A549 (cell line): Measurements from ENCODE around the gene SPSB3. TPM values are rescaled to one million over a fixed set of nuclear protein-coding genes. Genes with fewer than 3 reads are reported as not detected.

Experiments used
- ATAC-seq, 2 experiments: fragments of 200-7000 bp in 1 of 2; fragments of >200 bp in 1 of 2; cut with Nextera tagmentation in 1 of 2; cut with Tn5 transposase in 1 of 2; 3 replicates each; pipeline versions ENCODE4 v1.8.0 to v1.9.1; 2018 to 2020; ENCODE audit warnings: mild to moderate bottlenecking in 1 of 2, moderate library complexity in 1 of 2
- CTCF ChIA-PET: fragments of 300-600 bp; sonication (Branson Sonifier 250); formaldehyde crosslinking; extraction: SDS; loops from one replicate; lab custom pipeline; 2021; ENCODE audit warnings: antibody characterized with exemption, inconsistent platforms; lab: Yijun Ruan, JAX
- POLR2A ChIA-PET: fragments of 350-600 bp; formaldehyde crosslinking; extraction: SDS; loops from one replicate; lab custom pipeline; 2021; ENCODE audit warnings: antibody characterized with exemption, inconsistent platforms; lab: Yijun Ruan, JAX
- DNase-seq, 2 experiments: peaks; one replicate each; pipeline versions ENCODE4 v3.0.0 to v3.0.0-alpha.2; 2011 to 2016; ENCODE audit warnings: low read depth in 1 of 2, low spot score in 1 of 2
- FAIRE-seq: peaks from 2 replicates; lab custom pipeline; 2011; peaks lifted over from hg19 to GRCh38; lab: Jason Lieb, UNC
- H3K27ac ChIP-seq, 2 experiments: fragments of >200 bp; sonication (Bioruptor Twin); formaldehyde crosslinking; 3 replicates each; pipeline ENCODE4 v1.5.1; 2016 to 2017
- H3K4me1 ChIP-seq: fragments of >200 bp; sonication (Bioruptor Twin); formaldehyde crosslinking; 3 replicates; pipeline ENCODE4 v1.6.1; 2016
- H3K4me2 ChIP-seq: fragments of >200 bp; sonication (Bioruptor Twin); formaldehyde crosslinking; 3 replicates; pipeline ENCODE4 v1.6.1; 2016
- H3K4me3 ChIP-seq: fragments of >200 bp; sonication (Bioruptor Twin); formaldehyde crosslinking; 3 replicates; pipeline ENCODE4 v1.5.1; 2016
- H3K9me3 ChIP-seq: fragments of >200 bp; sonication (Bioruptor Twin); formaldehyde crosslinking; 3 replicates; pipeline ENCODE4 v1.6.1; 2016
- CEBPB ChIP-seq, 2 experiments: fragments of >200 bp in 1 of 2; sonication (Bioruptor Twin) in 1 of 2; formaldehyde crosslinking in 1 of 2; IDR thresholded peaks; 2 replicates each; pipeline ENCODE4 v1.6.1; 2012 to 2016
- ELK1 ChIP-seq: fragments of 150-350 bp; IDR thresholded peaks from 2 replicates; pipeline ENCODE4 v1.6.1; 2014; ENCODE audit warnings: low read depth, mild to moderate bottlenecking, low read length
- EP300 ChIP-seq, 2 experiments: fragments of >200 bp; sonication (Bioruptor Twin); formaldehyde crosslinking; IDR thresholded peaks; 2 replicates in 1 of 2; 3 replicates in 1 of 2; pipeline ENCODE4 v1.6.1; 2016 to 2017
- GATA3 ChIP-seq: IDR thresholded peaks from 2 replicates; pipeline ENCODE4 v1.6.1; 2012; ENCODE audit warnings: borderline replicate concordance
- MAFK ChIP-seq: fragments of 450-650 bp; IDR thresholded peaks from 2 replicates; pipeline ENCODE4 v1.6.1; 2014; ENCODE audit not compliant: partially characterized antibody
- MAZ ChIP-seq: fragments of 150-350 bp; IDR thresholded peaks from 2 replicates; pipeline ENCODE4 v1.6.1; 2014; ENCODE audit warnings: antibody characterized with exemption, low read depth, low read length, borderline replicate concordance
- PBX3 ChIP-seq: IDR thresholded peaks from 2 replicates; pipeline ENCODE4 v1.6.1; 2012
- POLR2A ChIP-seq: IDR thresholded peaks from 2 replicates; pipeline ENCODE4 v1.6.1; 2012; ENCODE audit warnings: mild to moderate bottlenecking, low read length
- REST ChIP-seq: fragments of 200-600 bp; sonication (generic); IDR thresholded peaks from 2 replicates; pipeline ENCODE4 v1.6.1; 2016; ENCODE audit warnings: antibody characterized with exemption, mild to moderate bottlenecking, moderate library complexity
- RFX5 ChIP-seq: fragments of 450-650 bp; IDR thresholded peaks from 2 replicates; pipeline ENCODE4 v1.7.1; 2014; ENCODE audit warnings: antibody characterized with exemption, mild to moderate bottlenecking, moderate library complexity
- RNF2 ChIP-seq: fragments of 200-600 bp; sonication (generic); IDR thresholded peaks from 2 replicates; pipeline ENCODE4 v1.6.1; 2016; ENCODE audit warnings: low read depth, mild to moderate bottlenecking, antibody characterized with exemption, moderate library complexity, borderline replicate concordance
- USF2 ChIP-seq: fragments of 450-650 bp; IDR thresholded peaks from 2 replicates; pipeline ENCODE4 v1.6.1; 2014; ENCODE audit warnings: antibody characterized with exemption
- WGBS: methylation state at CpG from one replicate; pipeline ENCODE4 v1.1.6; 2017; ENCODE audit errors: missing lambda C conversion rate; 5-methylcytosine and 5-hydroxymethylcytosine counted together
- polyA plus RNA-seq, 4 experiments: library from polyadenylated mRNA; depleted of rRNA in 3 of 4; stranded (reverse); fragments of >200 nt; fragmentation: RNase III in 1 of 4; extraction: RNeasy Plus Mini Kit Qiagen cat#74134 plus additional on column Dnase treatment in 1 of 4; gene quantifications; 2 replicates in 3 of 4; 3 replicates in 1 of 4; pipeline ENCODE4 v1.2.3, GENCODE V29; 2011 to 2017

The SPSB3 gene
- polyA plus RNA-seq, 2 of the 4 experiments (the other 2 are of a cell fraction), result 9.2 to 14.6 TPM

- ChIA-PET POLR2A (no interaction called here), CTCF (interaction anchor here (1.1 to 1.3 kb wide), 3 partner anchors 15 to 35 kb away, joined by 3 to 4 read pairs (median 3); partner anchors contain the start of gene MAPK8IP3)
- FAIRE-seq (no peak), DNase-seq (no peak), ATAC-seq (no peak)
- WGBS, result 95% methylated on average over 19 of the region's 30 CpGs
- Histone ChIP-seq H3K9me3 (peaks cover 2% of the 10 kb centered on the region; the same call in 1 of the 3 replicates), H3K4me1 (peaks cover 8% of the 10 kb centered on the region; the same call in 2 of the 3 replicates), H3K27ac (no peak overlapping the region), H3K4me2 (no peak overlapping the region), H3K4me3 (no peak overlapping the region)
- TF ChIP-seq USF2 (no peak), GATA3 (no peak), MAFK (no peak), PBX3 (no peak), ELK1 (no peak), EP300 (IDR thresholded peaks at IDR 0.05) (no peak)
These were observed 41.4 kb downstream of the SPSB3 start for GRCh38 chr16:1740781-1741490.

- TF ChIP-seq MAZ (no peak), MAFK (no peak), RFX5 (no peak), EP300 (IDR thresholded peaks at IDR 0.05) (no peak), POLR2A (no peak), PBX3 (no peak), GATA3 (no peak), RNF2 (no peak)
- no peak overlapping the region for H3K27ac ChIP-seq
- no peak overlapping the region for H3K4me2 ChIP-seq
- no peak for ATAC-seq
- FAIRE-seq, result no peak
- WGBS, result 95% methylated on average over 33 of the region's 33 CpGs
- H3K4me3 ChIP-seq, result no peak overlapping the region
- ChIA-PET POLR2A (no interaction called here), CTCF (interaction anchor here (0.6 kb wide), 2 partner anchors 176 to 342 kb away, joined by 3 read pairs; no protein-coding TSS in a partner anchor)
- peaks cover under 1% of the 10 kb centered on the region; the same call in 2 of the 3 replicates for H3K4me1 ChIP-seq
- DNase-seq, result no peak
- H3K9me3 ChIP-seq, result peaks cover 2% of the 10 kb centered on the region; the same call in 1 of the 3 replicates
These were observed 42.1 kb downstream of the SPSB3 start for GRCh38 chr16:1740234-1740633.

- 97% methylated on average over 22 of the region's 22 CpGs for WGBS
- Histone ChIP-seq H3K9me3 (peaks cover 6% of the 10 kb centered on the region; the same call in 1 of the 3 replicates), H3K27ac (no peak overlapping the region), H3K4me1 (no peaks in the 10 kb centered on the region), H3K4me2 (no peak overlapping the region), H3K4me3 (no peak overlapping the region)
- no peak for FAIRE-seq
- ChIA-PET POLR2A (no interaction called here), CTCF (no interaction called here)
- no peak for ATAC-seq
- TF ChIP-seq CEBPB (IDR thresholded peaks at IDR 0.05) (no peak), REST (no peak)
- no peak for DNase-seq
These were observed 47.6 kb downstream of the SPSB3 start for GRCh38 chr16:1734816-1735215.
